Vagina (tissue), 2 donors: Measurements from ENCODE around the gene EMC10. TPM values are rescaled to one million over a fixed set of nuclear protein-coding genes. Genes with fewer than 3 reads are reported as not detected.

Experiments
- DNase-seq, 2 donors: peaks; one replicate each; pipeline ENCODE4 v3.0.0-alpha.2; 2017; ENCODE audit errors: extremely low spot score in 2 of 2
- H3K27ac ChIP-seq: fragments of 200-600 bp; sonication (generic); one replicate; pipeline ENCODE4 v1.5.1; 2019
- H3K27me3 ChIP-seq: fragments of 200-600 bp; sonication (generic); one replicate; pipeline ENCODE4 v1.5.1; 2019
- H3K36me3 ChIP-seq, 2 donors: fragments of 200-600 bp; sonication (generic); one replicate each; pipeline ENCODE4 v1.5.1; 2017 to 2019
- H3K4me1 ChIP-seq: fragments of 200-600 bp; sonication (generic); one replicate; pipeline ENCODE4 v1.5.1; 2019
- H3K4me3 ChIP-seq, 2 donors: fragments of 200-600 bp; sonication (generic); 1 replicate in 1 of 2; 2 replicates in 1 of 2; pipeline ENCODE4 v1.5.1; 2016 to 2019
- H3K9me3 ChIP-seq: fragments of 200-600 bp; sonication (generic); one replicate; pipeline ENCODE4 v1.5.1; 2019
- POLR2A ChIP-seq, 2 donors: fragments of 450-650 bp; IDR thresholded peaks; one replicate each; pipeline ENCODE4 v1.6.1; 2017; ENCODE audit warnings: antibody characterized with exemption in 2 of 2, mild to moderate bottlenecking in 2 of 2, moderate library complexity in 2 of 2
- POLR2AphosphoS5 ChIP-seq, 2 donors: sonication (generic); formaldehyde crosslinking; IDR thresholded peaks; one replicate each; pipeline ENCODE4 v1.9.0; 2017; ENCODE audit warnings: antibody characterized with exemption in 2 of 2, mild to moderate bottlenecking in 2 of 2, low read depth in 1 of 2; ENCODE audit not compliant: insufficient read depth in 1 of 2
- intact Hi-C: fragments of 100-400 bp; cut with DNase I; formaldehyde crosslinking; loops from one replicate; pipeline ENCODE4 v1.15.1; 2023
- total RNA-seq: library from RNA; depleted of rRNA; stranded (reverse); fragments of >200 nt; gene quantifications from one replicate; pipeline ENCODE4 v1.2.3, GENCODE V29; 2016
- TF ChIP-seq, protein P1 (sequence below), 3 experiments: fragments of 450-650 bp in 2 of 3; fragments of 200-600 bp in 1 of 3; sonication (generic) in 1 of 3; IDR thresholded peaks; one replicate each; pipeline ENCODE4 v1.5.1; 2017 to 2019; ENCODE audit warnings: antibody characterized with exemption in 3 of 3, mild to moderate bottlenecking in 2 of 3, moderate library complexity in 2 of 3

The EMC10 gene
- total RNA-seq, 1 donor from 2014 or later: 33.1 TPM

DNA sequence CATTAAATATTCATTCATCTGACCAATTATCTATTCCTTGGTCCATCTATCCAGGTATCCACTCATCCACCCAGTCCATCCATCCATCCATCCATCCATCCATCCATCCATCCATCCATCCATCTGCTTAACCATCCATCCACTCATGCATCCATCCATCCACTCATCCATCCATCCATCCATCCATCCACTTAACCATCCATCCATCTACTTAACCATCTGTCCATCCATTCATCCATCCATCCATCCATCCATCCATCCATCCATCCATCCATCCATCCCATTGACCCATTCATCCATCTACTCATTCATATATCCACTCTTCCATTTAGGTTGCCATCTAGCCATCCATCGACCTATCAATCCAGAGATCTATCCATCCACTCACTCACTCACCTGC is 32.2 kb upstream of the EMC10 start:
- intact Hi-C loops: no loop called here
- no peaks in the 10 kb centered on the region for H3K9me3 ChIP-seq
- no peak overlapping the region for H3K27ac ChIP-seq
- no peaks in the 10 kb centered on the region for H3K4me1 ChIP-seq
- no peaks in the 10 kb centered on the region for H3K36me3 ChIP-seq
- H3K4me3 ChIP-seq: no peak overlapping the region
- no peaks in the 10 kb centered on the region for H3K27me3 ChIP-seq
- TF ChIP-seq POLR2A (IDR thresholded peaks at IDR 0.05) (no peak), POLR2AphosphoS5 (IDR thresholded peaks at IDR 0.05; ENCODE audit: insufficient read depth in 1 of 2, low read depth in 1 of 2) (no peak)
- TF ChIP-seq, protein P1, sequence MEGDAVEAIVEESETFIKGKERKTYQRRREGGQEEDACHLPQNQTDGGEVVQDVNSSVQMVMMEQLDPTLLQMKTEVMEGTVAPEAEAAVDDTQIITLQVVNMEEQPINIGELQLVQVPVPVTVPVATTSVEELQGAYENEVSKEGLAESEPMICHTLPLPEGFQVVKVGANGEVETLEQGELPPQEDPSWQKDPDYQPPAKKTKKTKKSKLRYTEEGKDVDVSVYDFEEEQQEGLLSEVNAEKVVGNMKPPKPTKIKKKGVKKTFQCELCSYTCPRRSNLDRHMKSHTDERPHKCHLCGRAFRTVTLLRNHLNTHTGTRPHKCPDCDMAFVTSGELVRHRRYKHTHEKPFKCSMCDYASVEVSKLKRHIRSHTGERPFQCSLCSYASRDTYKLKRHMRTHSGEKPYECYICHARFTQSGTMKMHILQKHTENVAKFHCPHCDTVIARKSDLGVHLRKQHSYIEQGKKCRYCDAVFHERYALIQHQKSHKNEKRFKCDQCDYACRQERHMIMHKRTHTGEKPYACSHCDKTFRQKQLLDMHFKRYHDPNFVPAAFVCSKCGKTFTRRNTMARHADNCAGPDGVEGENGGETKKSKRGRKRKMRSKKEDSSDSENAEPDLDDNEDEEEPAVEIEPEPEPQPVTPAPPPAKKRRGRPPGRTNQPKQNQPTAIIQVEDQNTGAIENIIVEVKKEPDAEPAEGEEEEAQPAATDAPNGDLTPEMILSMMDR (IDR thresholded peaks at IDR 0.05): no peak
- no peak for DNase-seq

DNA sequence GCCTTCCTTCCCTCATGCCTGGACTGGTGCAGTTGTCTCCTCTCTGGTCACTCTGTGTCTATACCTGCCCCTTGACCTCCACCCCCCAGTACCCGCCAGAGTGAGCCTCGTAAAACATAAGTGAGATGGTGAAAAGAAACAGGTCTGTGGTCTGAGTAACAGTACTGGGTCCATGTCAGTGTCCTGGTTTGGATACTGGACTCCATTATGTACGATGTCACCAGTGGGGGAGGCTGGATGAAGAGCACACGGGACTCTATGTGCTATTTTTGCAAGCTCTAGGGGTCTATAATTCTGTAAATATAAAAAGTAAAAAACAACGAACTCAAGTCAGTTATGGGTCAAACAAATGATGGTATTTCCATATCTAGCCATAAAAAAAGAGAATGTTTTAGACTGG is 29.3 kb upstream of the EMC10 start:
- H3K36me3 ChIP-seq: no peaks in the 10 kb centered on the region
- no peak for DNase-seq
- no peaks in the 10 kb centered on the region for H3K9me3 ChIP-seq
- no peaks in the 10 kb centered on the region for H3K4me1 ChIP-seq
- H3K4me3 ChIP-seq: no peak overlapping the region
- TF ChIP-seq POLR2A (IDR thresholded peaks at IDR 0.05) (no peak), POLR2AphosphoS5 (IDR thresholded peaks at IDR 0.05; ENCODE audit: insufficient read depth in 1 of 2, low read depth in 1 of 2) (no peak)
- TF ChIP-seq, protein P1 (IDR thresholded peaks at IDR 0.05): no peak
- no peak overlapping the region for H3K27ac ChIP-seq
- intact Hi-C loops: no loop called here
- H3K27me3 ChIP-seq: no peaks in the 10 kb centered on the region

DNA sequence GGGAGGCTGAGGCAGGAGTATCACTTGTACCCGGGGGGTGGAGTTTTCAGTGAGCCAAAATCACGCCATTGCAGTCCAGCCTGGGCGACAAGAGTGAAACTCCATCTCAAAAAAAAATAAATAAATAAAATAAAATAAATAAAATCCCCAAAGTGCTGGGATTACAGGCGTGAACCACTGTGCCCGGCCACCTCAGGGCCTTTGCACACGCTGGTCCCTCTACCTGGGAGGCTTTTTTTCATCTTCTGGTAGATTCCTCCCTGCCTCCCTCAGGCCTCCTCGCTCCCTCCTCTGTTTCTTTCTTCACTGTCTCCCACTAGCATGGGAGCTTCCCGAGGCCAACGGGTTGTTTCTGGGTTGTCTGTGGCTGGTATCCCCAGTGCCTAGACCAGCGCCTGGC is 28.6 kb upstream of the EMC10 start:
- H3K27me3 ChIP-seq: no peaks in the 10 kb centered on the region

DNA sequence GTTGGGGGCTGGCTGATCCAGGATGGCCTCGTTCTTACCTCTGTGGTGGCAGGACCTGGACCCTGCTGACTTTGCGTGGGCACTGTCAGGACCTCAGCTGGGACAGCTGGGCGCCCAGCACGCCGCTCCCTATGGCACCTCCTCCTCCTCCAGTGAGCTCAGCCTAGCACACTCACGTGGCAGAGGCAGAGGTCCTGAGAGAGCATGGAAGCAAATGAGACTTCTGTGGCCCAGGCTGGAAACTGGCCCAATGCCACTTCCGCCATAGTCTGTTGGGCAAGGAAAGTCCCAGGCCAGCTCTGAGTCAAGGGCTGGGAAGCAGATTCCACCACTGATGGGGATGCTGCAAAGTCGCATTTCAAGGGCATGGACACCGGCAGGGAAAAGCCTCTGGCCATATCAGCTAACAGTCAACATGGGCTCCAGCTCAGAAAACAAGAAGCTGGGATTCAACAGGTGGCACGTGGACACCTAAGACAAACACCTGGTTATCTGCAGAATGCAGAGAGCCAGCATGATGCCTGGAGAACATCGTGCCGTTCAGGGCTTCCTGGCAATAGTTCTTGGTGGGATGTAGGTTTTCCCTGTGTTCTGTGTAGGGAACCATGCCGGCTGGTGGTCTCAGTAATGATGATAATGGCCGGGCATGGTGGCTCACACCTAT is 26.9 kb upstream of the EMC10 start:
- Histone ChIP-seq H3K36me3 (no peaks in the 10 kb centered on the region), H3K27me3 (no peaks in the 10 kb centered on the region), H3K4me1 (no peaks in the 10 kb centered on the region), H3K4me3 (no peak overlapping the region), H3K27ac (no peak overlapping the region), H3K9me3 (no peaks in the 10 kb centered on the region)
- no peak for TF ChIP-seq POLR2A (IDR thresholded peaks at IDR 0.05)
- no peak for DNase-seq
- intact Hi-C loops: no loop called here

More for the DNA sequence above, 28.6 kb upstream of the EMC10 start:
- intact Hi-C loops: no loop called here
- Histone ChIP-seq H3K4me3 (no peak overlapping the region), H3K36me3 (no peaks in the 10 kb centered on the region), H3K9me3 (no peaks in the 10 kb centered on the region), H3K27ac (no peak overlapping the region), H3K4me1 (no peaks in the 10 kb centered on the region)
- DNase-seq: no peak
- TF ChIP-seq POLR2AphosphoS5 (IDR thresholded peaks at IDR 0.05; ENCODE audit: insufficient read depth in 1 of 2, low read depth in 1 of 2) (no peak), POLR2A (IDR thresholded peaks at IDR 0.05) (no peak)
- TF ChIP-seq, protein P1 (IDR thresholded peaks at IDR 0.05): no peak

DNA sequence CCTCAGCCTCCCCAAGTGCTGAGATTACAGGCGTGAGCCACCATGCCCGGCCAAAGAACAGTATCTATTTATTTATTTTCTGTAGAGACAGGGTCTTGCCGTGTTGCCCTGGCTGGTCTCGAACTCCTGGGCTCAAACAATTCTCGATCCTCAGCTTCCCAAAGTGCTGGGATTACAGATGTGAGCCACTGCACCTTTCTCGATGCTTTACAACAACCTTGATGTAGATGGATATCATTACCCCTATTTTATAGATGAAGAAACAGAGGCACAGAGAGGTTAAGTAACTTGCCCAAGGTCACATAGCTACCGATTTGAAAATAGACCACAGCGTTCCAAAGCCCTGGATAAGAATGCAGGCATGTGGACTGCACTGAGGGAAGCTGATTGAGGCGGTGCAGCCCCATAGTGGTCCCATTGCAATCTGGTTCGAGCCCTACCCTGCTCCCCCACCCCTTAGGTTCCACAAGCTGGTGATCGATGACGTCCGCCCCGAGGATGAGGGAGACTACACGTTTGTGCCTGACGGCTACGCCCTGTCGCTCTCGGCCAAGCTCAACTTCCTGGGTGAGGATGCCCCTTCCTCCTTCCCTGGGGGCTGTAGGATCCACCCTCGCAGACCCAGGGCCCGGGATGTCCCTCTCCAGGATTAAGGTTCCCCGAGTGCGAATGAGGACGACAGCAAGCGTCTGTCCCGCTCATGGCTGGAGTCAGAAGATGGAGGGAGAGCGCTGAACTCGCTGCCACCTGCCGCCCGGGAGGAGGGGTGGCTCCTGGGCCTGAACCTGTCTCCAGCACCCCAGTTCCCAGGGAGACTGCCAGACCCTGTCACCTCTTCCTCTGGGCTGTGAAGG is 25.7 kb upstream of the EMC10 start:
- no peak for TF ChIP-seq POLR2AphosphoS5 (IDR thresholded peaks at IDR 0.05; ENCODE audit: insufficient read depth in 1 of 2, low read depth in 1 of 2)
- no peak for DNase-seq
- no peaks in the 10 kb centered on the region for H3K36me3 ChIP-seq
- intact Hi-C loops: no loop called here
- no peaks in the 10 kb centered on the region for H3K4me1 ChIP-seq
- no peak overlapping the region for H3K27ac ChIP-seq
- H3K4me3 ChIP-seq: no peak overlapping the region
- H3K9me3 ChIP-seq: no peaks in the 10 kb centered on the region
- H3K27me3 ChIP-seq: no peaks in the 10 kb centered on the region

DNA sequence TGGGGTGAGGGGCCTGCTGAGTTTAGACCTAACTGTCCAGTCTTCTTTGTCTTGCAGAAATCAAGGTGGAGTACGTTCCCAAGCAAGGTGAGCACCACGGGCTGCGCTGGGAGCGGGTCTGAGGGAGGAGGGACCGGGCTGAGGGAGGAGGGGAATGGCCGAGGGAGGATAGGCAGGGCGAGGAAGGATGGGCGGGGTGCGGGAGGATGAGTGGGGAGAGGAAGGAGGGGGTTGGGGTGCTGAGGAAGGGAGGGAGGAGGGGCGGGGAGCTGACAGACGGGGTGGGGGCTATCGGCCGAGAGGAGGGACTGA is 25.1 kb upstream of the EMC10 start:
- Histone ChIP-seq H3K9me3 (no peaks in the 10 kb centered on the region), H3K27ac (no peak overlapping the region), H3K4me3 (no peak overlapping the region), H3K27me3 (no peaks in the 10 kb centered on the region), H3K4me1 (no peaks in the 10 kb centered on the region), H3K36me3 (no peaks in the 10 kb centered on the region)
- intact Hi-C loops: no loop called here
- DNase-seq: no peak
- TF ChIP-seq POLR2A (IDR thresholded peaks at IDR 0.05): no peak
- TF ChIP-seq, protein P1 (IDR thresholded peaks at IDR 0.05): no peak
- TF ChIP-seq POLR2AphosphoS5 (IDR thresholded peaks at IDR 0.05; ENCODE audit: insufficient read depth in 1 of 2, low read depth in 1 of 2): no peak
